Measurements from ENCODE around the gene BRIP1. TPM values are rescaled to one million over a fixed set of nuclear protein-coding genes. Genes with fewer than 3 reads are reported as not detected.

The BRIP1 gene
- total RNA-seq, 1 experiment from 2014 or later, result 9.4 TPM

DNA sequence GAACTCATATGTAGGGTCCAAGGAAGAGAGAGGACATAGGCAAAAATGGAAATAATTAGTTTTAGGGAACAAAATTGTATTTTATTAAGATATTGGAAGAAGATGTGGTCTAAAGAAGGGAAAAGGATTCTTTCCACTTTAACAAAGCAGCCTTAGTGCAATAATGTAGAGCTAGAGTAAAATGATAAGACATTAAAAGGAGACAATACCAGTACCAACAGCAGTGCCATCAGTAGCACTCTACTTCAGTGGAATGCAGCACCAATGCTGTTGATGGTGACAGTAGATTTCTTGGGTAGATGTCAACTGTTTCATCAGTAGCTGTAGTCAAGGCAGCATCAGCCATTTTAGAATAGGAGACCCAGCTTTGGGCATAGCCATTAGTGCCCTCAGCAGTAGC, 124.3 kb downstream of the BRIP1 start:
- TF ChIP-seq, protein P1, sequence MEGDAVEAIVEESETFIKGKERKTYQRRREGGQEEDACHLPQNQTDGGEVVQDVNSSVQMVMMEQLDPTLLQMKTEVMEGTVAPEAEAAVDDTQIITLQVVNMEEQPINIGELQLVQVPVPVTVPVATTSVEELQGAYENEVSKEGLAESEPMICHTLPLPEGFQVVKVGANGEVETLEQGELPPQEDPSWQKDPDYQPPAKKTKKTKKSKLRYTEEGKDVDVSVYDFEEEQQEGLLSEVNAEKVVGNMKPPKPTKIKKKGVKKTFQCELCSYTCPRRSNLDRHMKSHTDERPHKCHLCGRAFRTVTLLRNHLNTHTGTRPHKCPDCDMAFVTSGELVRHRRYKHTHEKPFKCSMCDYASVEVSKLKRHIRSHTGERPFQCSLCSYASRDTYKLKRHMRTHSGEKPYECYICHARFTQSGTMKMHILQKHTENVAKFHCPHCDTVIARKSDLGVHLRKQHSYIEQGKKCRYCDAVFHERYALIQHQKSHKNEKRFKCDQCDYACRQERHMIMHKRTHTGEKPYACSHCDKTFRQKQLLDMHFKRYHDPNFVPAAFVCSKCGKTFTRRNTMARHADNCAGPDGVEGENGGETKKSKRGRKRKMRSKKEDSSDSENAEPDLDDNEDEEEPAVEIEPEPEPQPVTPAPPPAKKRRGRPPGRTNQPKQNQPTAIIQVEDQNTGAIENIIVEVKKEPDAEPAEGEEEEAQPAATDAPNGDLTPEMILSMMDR (IDR thresholded peaks at IDR 0.05), result no peak
- no peak for TF ChIP-seq TCF7L2 (IDR thresholded peaks at IDR 0.05; ENCODE audit: low read depth, low read length)
- no peak for TF ChIP-seq SIN3A (IDR thresholded peaks at IDR 0.05; ENCODE audit: borderline replicate concordance, insufficient read depth, low read depth, low read length)
- TF ChIP-seq, protein P2, sequence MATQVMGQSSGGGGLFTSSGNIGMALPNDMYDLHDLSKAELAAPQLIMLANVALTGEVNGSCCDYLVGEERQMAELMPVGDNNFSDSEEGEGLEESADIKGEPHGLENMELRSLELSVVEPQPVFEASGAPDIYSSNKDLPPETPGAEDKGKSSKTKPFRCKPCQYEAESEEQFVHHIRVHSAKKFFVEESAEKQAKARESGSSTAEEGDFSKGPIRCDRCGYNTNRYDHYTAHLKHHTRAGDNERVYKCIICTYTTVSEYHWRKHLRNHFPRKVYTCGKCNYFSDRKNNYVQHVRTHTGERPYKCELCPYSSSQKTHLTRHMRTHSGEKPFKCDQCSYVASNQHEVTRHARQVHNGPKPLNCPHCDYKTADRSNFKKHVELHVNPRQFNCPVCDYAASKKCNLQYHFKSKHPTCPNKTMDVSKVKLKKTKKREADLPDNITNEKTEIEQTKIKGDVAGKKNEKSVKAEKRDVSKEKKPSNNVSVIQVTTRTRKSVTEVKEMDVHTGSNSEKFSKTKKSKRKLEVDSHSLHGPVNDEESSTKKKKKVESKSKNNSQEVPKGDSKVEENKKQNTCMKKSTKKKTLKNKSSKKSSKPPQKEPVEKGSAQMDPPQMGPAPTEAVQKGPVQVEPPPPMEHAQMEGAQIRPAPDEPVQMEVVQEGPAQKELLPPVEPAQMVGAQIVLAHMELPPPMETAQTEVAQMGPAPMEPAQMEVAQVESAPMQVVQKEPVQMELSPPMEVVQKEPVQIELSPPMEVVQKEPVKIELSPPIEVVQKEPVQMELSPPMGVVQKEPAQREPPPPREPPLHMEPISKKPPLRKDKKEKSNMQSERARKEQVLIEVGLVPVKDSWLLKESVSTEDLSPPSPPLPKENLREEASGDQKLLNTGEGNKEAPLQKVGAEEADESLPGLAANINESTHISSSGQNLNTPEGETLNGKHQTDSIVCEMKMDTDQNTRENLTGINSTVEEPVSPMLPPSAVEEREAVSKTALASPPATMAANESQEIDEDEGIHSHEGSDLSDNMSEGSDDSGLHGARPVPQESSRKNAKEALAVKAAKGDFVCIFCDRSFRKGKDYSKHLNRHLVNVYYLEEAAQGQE (IDR thresholded peaks at IDR 0.05; ENCODE audit: insufficient read depth in 1 of 2, low read depth in 2 of 2, low read length in 1 of 2), result no peak
- no peak for TF ChIP-seq POLR2AphosphoS5 (IDR thresholded peaks at IDR 0.05; ENCODE audit: low read depth, low read length)
- H3K36me3 ChIP-seq (ENCODE audit: control insufficient read depth, insufficient read depth, low read length), result no peaks in the 10 kb centered on the region
- ATAC-seq, result no peak
- no peak overlapping the region for H3K4me3 ChIP-seq (ENCODE audit: low read depth in 2 of 2, low read length in 2 of 2)
- no TSS peak for BruUV-seq (replicated peaks)
- peaks cover 12% of the 10 kb centered on the region for H3K9me3 ChIP-seq (ENCODE audit: control insufficient read depth, insufficient read depth, low read depth, low read length)
- CTCF ChIA-PET, result no interaction called here
- no peak overlapping the region for H3K27ac ChIP-seq (ENCODE audit: low read length)
- no peaks in the 10 kb centered on the region for H3K4me1 ChIP-seq (ENCODE audit: control insufficient read depth, insufficient read depth, low read length)
- no peak for DNase-seq (ENCODE audit: low read depth, low spot score)
- in situ Hi-C loops (cut with HindIII; ENCODE audit: low pct_unique_long_range_greater_than_20kb, low sequenced_read_pairs) (no loop called here), intact Hi-C loops (cut with micrococcal nuclease; ENCODE audit: unreplicated experiment) (no loop called here)
- no peaks in the 10 kb centered on the region for H3K27me3 ChIP-seq (ENCODE audit: control insufficient read depth, insufficient read depth, low read length)
- POLR2A ChIA-PET, result no interaction called here

DNA sequence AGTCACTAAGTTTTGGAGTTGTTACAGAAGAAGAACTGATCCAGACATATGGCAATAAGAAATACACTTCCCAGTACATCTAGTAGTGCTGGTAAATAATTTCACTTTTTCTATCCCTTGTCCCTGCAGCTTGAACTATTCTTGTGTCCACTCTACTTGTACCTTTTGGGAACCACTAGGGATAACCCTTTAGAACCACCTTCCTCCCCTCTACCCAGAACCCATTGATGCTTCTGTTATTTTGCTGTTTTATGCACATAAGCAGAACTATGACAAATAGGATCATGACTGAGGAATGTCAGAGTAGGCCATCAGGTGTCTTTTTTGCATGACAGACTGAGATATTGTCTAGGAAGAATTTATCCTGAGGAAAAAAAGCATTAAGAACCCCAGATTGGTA, 125.1 kb downstream of the BRIP1 start:
- POLR2A ChIA-PET, result no interaction called here
- H3K36me3 ChIP-seq (ENCODE audit: control insufficient read depth, insufficient read depth, low read length), result no peaks in the 10 kb centered on the region
- H3K4me3 ChIP-seq (ENCODE audit: low read depth in 2 of 2, low read length in 2 of 2), result no peak overlapping the region
- peaks cover 12% of the 10 kb centered on the region for H3K9me3 ChIP-seq (ENCODE audit: control insufficient read depth, insufficient read depth, low read depth, low read length)
- no peak overlapping the region for H3K27ac ChIP-seq (ENCODE audit: low read length)
- in situ Hi-C loops (cut with HindIII; ENCODE audit: low pct_unique_long_range_greater_than_20kb, low sequenced_read_pairs), result no loop called here
- intact Hi-C loops (cut with micrococcal nuclease; ENCODE audit: unreplicated experiment), result no loop called here
- no TSS peak for BruUV-seq (replicated peaks)
- H3K27me3 ChIP-seq (ENCODE audit: control insufficient read depth, insufficient read depth, low read length), result no peaks in the 10 kb centered on the region
- TF ChIP-seq SIN3A (IDR thresholded peaks at IDR 0.05; ENCODE audit: borderline replicate concordance, insufficient read depth, low read depth, low read length) (no peak), TCF7L2 (IDR thresholded peaks at IDR 0.05; ENCODE audit: low read depth, low read length) (no peak), POLR2AphosphoS5 (IDR thresholded peaks at IDR 0.05; ENCODE audit: low read depth, low read length) (no peak)
- TF ChIP-seq, protein P2 (IDR thresholded peaks at IDR 0.05; ENCODE audit: insufficient read depth in 1 of 2, low read depth in 2 of 2, low read length in 1 of 2), result no peak
- TF ChIP-seq, protein P1 (IDR thresholded peaks at IDR 0.05), result no peak
- no peak for DNase-seq (ENCODE audit: low read depth, low spot score)
- CTCF ChIA-PET, result no interaction called here
- no peak for ATAC-seq
- H3K4me1 ChIP-seq (ENCODE audit: control insufficient read depth, insufficient read depth, low read length), result no peaks in the 10 kb centered on the region
